GM18508 (cell line): ENCODE measurements around the gene SMG9.

Source experiments
- ATAC-seq: cut with Tn5 transposase; IDR thresholded peaks from one replicate; pipeline ENCODE4 v1.9.1; 2021; ENCODE audit warnings: moderate number of reproducible peaks; ENCODE audit not compliant: insufficient read depth, unreplicated experiment

The SMG9 gene

DNA sequence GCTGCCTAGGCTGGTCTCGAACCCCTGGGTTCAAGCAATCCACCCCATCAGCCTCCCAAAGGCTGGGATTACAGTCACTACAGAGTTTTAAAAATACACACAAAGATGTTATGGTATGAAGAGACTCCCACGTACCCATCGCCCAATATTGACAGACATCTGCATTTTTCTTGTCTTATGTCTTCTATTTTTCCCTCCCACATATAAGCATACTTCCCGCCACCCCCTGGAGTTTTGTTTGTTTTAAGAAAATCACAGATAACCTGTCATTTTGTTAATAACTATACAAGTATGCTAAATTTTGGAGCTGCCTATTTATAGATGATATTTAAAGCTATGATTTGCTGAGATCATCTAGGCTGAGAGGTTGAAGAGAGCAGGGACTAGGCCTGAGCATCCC is 6.2 kb upstream of the SMG9 start:
- no peak for ATAC-seq

GRCh38 chr19:43759515-43759914 is 4.8 kb upstream of the SMG9 start:
- ATAC-seq: no peak

DNA sequence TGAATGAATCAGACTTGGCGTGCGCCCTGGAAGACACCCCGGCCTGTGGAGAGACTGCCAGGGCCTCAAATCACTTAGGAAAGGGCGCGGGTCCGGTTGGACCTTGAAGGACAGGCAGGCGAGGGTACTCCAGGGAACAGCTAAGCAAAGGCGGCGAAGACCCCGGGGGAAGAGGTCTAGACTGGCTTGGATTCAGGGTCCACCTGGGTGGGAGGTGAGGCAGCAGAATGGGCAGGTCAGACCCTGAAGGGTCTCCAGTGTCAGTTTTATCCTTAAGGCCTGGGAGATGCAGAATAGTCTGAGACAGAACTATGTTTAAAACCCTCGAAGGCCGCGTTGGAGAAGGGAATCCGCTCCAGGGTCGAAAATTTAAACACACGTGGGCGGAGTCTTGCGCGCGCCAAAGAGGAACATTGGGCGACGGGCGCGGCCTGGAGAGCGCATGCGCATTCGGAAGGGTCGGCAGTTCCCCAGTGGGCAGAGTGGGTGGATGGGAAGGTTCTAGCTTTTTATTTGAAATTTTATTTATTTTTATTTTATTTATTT is 567 bp upstream of the SMG9 start:
- ATAC-seq: no peak

- no peak for ATAC-seq
Observed at GRCh38 chr19:43754253-43754502, 584 bp downstream of the SMG9 start.

GRCh38 chr19:43752287-43752875 is 2.4 kb downstream of the SMG9 start:
- no peak for ATAC-seq

DNA sequence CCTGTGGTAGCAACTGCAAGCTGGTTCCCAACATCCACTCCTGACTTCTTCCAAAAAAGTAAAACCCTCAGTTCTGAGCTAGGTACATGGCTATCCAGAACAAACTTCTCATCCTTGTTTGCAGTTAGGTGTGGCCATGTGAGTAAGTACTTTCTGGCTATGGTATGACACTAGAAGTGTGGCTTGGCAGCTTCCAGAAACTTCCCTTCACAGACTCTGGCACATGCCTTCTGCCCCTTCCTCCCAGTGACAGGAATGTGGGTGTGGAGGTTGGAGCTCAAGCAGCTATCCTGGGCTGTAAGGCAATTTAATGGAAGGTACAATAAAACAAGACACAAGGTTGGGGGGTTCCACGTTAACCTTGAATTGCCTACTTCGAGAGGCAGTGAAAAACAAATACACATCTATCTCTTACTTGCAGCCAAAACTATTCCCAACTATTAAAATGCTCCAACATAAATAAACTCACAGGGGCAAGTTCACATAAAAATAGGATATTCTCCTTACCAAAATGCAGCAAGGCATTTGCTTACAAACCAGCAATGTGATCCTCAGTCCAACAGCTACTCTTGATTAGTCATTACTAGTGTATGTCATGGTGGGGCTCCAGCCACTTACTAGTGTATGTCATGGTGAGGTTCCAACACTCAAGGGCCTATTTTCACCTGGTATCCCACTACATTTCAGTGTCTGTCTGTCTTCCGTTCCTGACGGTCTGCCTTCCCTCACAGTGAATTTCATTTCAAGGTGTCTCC is 3.1 kb downstream of the SMG9 start:
- no peak for ATAC-seq

GRCh38 chr19:43749898-43750297 is 4.9 kb downstream of the SMG9 start:
- no peak for ATAC-seq

- ATAC-seq: no peak
Observed at GRCh38 chr19:43749152-43749551, 5.6 kb downstream of the SMG9 start.

DNA sequence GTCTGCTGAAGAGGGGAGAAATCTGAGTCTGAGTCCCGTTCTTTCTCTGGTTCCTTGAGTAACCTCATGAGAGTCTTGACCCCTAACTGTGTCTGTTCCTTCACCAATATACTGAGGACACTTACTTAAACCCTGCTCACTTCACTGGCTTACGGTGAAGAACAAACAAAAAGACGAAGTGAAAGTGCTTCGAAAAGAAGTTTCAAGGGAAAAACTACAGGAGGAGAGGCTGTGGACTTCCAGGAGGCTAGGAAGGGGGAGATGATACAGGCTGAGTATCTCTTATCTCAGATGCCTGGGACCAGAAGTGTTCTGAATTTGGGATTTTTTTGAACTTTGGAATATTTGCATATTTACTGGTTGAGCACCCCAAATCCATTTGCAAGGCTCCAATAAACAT is 6.1 kb downstream of the SMG9 start:
- ATAC-seq: no peak

DNA sequence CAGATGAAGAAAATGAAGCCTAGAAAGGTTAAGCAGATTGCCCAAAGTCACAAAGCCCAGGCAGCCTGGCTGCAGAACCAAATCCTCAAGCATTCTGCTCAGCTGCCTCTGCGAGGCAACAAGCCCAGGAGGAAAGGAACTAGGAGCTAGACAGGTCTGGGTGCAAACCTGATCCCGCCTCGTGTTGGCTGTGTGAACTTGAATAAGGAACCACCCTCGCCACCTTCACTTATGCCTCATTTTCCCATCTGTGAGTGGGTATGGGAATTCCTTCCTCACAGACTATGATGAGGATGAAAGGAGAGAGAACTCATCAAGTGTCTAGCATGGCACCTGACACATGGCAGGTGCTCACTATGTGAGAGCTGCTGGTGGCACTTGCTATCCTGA is 6.6 kb downstream of the SMG9 start:
- ATAC-seq: no peak

- ATAC-seq: no peak
Observed at GRCh38 chr19:43747557-43748204, 7.1 kb downstream of the SMG9 start.

- ATAC-seq: no peak
Observed at GRCh38 chr19:43743059-43743458, 11.7 kb downstream of the SMG9 start.

DNA sequence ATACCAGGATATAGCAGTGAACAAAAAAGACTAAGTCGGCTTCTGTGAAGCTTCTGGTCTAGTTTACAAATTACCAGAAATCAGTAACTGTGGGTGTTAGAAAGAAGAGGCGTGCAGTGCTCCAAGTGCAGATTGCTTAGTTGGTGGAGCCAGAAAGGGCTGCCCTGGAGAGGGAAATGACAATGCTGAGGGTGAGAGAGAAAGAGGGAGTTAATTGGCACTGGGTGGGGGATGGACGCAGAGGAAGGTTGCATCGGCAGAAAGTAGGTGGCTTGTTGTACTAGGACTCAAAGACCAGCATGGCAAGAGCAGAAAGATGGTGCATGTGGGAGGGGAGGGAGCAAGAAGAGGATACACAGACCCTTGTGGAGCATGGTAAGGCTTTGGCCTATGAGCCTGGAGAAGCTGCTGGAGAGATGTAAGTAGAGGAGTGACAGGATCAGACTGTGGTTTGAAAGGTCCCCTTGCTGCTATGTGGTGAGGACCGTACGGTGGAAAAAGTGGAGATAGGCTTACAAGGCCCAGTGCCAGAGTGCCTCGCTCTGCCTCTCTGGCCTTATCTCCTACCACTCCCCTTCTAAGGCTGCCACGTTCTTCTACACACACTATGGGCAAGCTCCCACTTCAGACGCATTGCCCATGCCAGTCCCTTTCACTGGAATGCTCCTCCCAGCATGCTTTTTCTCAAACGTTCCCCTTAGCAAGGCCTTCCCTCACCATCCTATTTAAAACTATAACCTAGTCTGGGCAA is 13.5 kb downstream of the SMG9 start:
- no peak for ATAC-seq

- ATAC-seq: no peak
Observed at GRCh38 chr19:43739439-43740235, 15.1 kb downstream of the SMG9 start.

GRCh38 chr19:43738780-43739211 is 16.0 kb downstream of the SMG9 start:
- no peak for ATAC-seq

- no peak for ATAC-seq
Observed at GRCh38 chr19:43735957-43736356, 18.8 kb downstream of the SMG9 start.

- ATAC-seq: no peak
Observed at GRCh38 chr19:43735013-43735412, 19.7 kb downstream of the SMG9 start.

GRCh38 chr19:43731846-43732245 is 22.9 kb downstream of the SMG9 start:
- no peak for ATAC-seq

GRCh38 chr19:43731346-43731745 is 23.4 kb downstream of the SMG9 start:
- ATAC-seq: no peak

DNA sequence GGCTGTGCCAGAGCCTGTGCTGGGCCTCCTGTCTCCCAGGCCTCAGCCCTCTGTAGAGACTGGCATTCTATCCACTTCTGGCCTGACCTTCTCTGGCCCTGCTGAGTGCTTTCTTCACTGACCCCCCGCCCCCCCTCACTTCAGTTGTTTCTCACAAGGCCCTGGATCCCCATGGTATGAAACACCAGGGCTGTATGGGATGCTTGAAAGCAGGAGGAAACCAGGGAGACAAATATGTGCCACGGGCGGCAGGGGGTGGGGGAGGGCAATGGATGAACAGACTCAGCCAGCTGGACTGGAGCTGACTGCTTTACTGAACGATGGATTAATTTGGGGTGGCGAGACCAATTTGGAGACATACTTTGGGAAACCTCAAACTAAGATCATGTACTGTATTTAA is 24.8 kb downstream of the SMG9 start:
- no peak for ATAC-seq

DNA sequence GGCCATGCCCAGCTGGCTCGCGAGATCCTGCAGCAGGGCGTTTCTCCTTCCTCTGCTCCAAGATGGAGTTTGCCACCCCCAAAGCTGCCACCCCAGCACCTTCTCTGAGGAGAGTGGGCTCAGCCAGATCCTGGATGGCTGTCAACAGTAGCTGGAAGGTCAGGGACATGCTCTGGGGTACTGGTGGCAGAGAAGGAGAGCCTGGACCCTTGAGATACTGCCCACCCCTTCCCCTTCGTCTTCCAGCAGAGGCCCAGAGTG is 27.2 kb downstream of the SMG9 start:
- no peak for ATAC-seq
